Left ventricle myocardium inferior (tissue), 1 donor: ENCODE data around the gene PLEKHG3. TPM values are rescaled to one million over a fixed set of nuclear protein-coding genes. Genes with fewer than 3 reads are reported as not detected.

Experiments
- DNase-seq: peaks from one replicate; pipeline ENCODE4 v3.0.0-alpha.2; 2020
- H3K27ac ChIP-seq: fragments of 200-600 bp; replicated peaks from 2 replicates; pipeline ENCODE4 v1.8.0; 2021
- H3K27me3 ChIP-seq: fragments of 200-600 bp; 2 replicates; pipeline ENCODE4 v1.8.0; 2021; ENCODE audit warnings: low read depth
- H3K36me3 ChIP-seq: fragments of 200-600 bp; 2 replicates; pipeline ENCODE4 v1.8.0; 2021
- H3K4me1 ChIP-seq: fragments of 200-600 bp; 2 replicates; pipeline ENCODE4 v1.8.0; 2021
- H3K4me3 ChIP-seq: fragments of 200-600 bp; 2 replicates; pipeline ENCODE4 v1.8.0; 2021; ENCODE audit warnings: mild to moderate bottlenecking, moderate library complexity
- H3K9me3 ChIP-seq: fragments of 200-600 bp; replicated peaks from 2 replicates; pipeline ENCODE4 v1.8.0; 2021
- intact Hi-C: fragments of 100-400 bp; cut with micrococcal nuclease; formaldehyde crosslinking; loops from one replicate; pipeline ENCODE4 v1.11.0; 2022
- total RNA-seq: library from RNA; stranded (reverse); fragmentation: NEBNext Ultra II Directional; extraction: Animal tissue kit (Norgen Biotek cat#: 25700); gene quantifications from one replicate; pipeline ENCODE4 v1.2.1, GENCODE V29; 2021
- TF ChIP-seq, protein P1 (sequence below): fragments of 200-600 bp; IDR thresholded peaks from 2 replicates; pipeline ENCODE4 v1.8.0; 2021; ENCODE audit warnings: antibody characterized with exemption, mild to moderate bottlenecking, borderline replicate concordance
- donor health status: DM: no; HTN: yes; CAD: no; lungs with severe emphysema.

Gene PLEKHG3
- total RNA-seq, 1 donor from 2014 or later, result 16.5 TPM

DNA sequence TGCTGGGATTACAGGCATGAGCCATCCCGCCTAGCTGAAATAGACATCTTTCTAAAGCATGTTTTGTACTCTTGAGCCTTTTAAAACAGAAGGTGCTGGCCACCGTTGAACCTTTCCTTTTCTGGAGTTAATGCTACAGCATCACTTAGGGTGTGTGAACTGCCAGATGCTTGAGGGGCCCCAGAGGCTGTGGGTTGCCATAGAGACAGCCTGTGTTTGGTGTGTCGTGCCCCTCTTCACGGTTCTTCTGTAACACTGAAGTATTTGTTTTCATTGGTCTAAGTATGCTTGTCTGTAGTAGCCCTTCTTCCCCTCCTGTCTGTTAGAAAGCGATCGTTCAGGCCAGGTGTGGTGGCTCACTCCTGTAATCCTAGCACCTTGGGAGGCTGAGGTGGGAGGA is 30.8 kb downstream of the PLEKHG3 start:
- H3K27me3 ChIP-seq, result no peaks in the 10 kb centered on the region
- H3K9me3 ChIP-seq, result no peaks in the 10 kb centered on the region
- TF ChIP-seq, protein P1, sequence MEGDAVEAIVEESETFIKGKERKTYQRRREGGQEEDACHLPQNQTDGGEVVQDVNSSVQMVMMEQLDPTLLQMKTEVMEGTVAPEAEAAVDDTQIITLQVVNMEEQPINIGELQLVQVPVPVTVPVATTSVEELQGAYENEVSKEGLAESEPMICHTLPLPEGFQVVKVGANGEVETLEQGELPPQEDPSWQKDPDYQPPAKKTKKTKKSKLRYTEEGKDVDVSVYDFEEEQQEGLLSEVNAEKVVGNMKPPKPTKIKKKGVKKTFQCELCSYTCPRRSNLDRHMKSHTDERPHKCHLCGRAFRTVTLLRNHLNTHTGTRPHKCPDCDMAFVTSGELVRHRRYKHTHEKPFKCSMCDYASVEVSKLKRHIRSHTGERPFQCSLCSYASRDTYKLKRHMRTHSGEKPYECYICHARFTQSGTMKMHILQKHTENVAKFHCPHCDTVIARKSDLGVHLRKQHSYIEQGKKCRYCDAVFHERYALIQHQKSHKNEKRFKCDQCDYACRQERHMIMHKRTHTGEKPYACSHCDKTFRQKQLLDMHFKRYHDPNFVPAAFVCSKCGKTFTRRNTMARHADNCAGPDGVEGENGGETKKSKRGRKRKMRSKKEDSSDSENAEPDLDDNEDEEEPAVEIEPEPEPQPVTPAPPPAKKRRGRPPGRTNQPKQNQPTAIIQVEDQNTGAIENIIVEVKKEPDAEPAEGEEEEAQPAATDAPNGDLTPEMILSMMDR, result no peak
- intact Hi-C loops, result no loop called here
- peaks cover 9% of the 10 kb centered on the region for H3K4me1 ChIP-seq
- H3K27ac ChIP-seq, result no peak overlapping the region
- peaks cover 75% of the 10 kb centered on the region for H3K36me3 ChIP-seq
- no peak overlapping the region for H3K4me3 ChIP-seq
- peak; percentile 11 for DNase-seq

DNA sequence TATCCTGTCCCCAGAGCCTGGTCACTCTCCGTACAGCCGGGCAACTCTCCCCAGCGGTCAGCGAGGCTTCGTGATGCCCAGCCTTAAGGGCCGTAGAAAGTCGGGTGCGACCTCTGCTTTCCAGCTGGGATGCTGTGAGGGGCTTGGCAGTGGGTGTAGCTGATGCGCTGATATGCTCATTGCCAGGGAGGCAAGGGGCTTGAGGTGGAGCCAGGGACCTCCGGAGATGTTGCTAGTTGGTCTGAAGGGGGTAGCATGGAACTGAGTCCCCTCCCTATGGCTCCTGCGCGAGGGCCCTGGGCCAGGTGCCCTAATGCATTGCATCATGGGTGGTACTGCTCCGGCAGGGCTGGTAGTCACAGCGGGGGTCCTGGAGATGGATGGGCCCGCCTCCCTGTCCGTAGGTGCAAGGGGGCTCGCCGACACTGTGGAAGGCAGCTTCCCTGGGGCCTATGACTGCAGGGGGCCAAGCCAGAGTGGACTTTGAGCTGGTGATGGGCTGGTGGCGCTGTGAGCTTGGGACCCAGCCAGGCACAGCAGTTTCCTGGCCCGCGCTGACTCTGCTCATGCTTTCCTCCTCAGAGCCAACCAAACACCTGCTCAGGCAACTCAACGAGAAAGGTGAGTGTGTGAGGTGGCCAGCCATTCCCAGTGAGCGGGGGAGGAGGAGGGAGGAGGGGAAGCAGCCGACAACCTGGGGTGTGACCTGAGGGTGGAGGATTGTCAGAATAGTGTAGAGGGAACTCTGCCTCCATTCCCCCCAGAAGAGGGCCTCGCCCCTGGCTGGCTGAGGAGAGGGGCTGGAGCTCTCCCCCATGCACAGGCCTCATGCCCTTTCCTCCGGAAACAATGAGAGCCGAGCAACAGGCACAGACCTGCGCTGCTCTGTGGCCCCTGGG is 32.3 kb downstream of the PLEKHG3 start:
- H3K9me3 ChIP-seq, result no peaks in the 10 kb centered on the region
- H3K27ac ChIP-seq, result no peak overlapping the region
- no peak overlapping the region for H3K4me3 ChIP-seq
- TF ChIP-seq, protein P1, result no peak
- peaks cover 6% of the 10 kb centered on the region for H3K4me1 ChIP-seq
- peaks cover 79% of the 10 kb centered on the region for H3K36me3 ChIP-seq
- H3K27me3 ChIP-seq, result no peaks in the 10 kb centered on the region
- intact Hi-C loops, result no loop called here
- peak; percentile 19 for DNase-seq

DNA sequence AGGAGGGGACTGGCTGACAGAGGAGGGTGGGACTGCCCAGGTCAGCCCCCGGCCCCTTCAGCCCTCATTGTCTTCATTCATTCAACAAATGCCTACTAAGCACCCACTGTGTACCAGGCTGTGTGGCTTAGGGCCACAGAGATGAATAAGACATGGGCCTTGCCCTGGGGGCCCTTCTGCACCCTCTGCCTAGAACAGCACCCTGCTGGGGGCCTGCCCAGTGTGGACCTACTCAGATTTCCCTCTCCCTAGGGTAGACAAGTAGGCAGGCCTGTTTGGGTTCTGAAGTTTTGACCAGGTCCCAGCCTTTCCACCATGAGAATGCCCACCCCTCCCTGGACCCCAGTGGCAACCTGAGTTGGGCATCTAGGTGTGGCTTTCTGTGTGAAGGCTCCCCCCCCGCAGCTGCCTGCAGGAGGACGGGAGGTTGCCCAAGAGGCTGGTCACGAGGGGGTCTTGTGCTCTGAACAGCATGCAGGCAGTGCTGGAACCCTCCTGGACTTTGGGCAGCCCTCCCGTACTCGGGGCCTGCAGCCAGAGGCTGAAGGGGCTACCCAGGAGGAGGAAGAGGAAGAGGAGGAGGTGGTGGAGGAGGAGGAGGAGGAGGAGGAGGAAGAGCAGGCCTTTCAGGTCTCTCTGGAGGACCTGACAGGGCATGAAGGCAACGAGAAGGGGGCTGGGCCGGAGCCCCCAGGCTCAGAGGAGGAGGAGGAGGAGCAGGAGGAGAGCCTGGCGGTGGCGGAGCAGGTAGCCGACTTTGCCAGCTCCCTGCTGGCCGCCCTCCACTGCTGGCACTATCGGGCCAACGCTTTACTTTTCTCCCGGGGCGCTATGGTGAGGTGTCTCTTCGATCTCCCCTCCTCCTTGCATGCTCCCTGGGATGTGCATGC is 33.4 kb downstream of the PLEKHG3 start:
- Histone ChIP-seq H3K36me3 (peaks cover 79% of the 10 kb centered on the region), H3K4me1 (peaks cover 6% of the 10 kb centered on the region), H3K27me3 (no peaks in the 10 kb centered on the region), H3K4me3 (no peak overlapping the region), H3K27ac (no peak overlapping the region), H3K9me3 (no peaks in the 10 kb centered on the region)
- intact Hi-C loops, result no loop called here
- TF ChIP-seq, protein P1, result no peak
- no peak for DNase-seq

DNA sequence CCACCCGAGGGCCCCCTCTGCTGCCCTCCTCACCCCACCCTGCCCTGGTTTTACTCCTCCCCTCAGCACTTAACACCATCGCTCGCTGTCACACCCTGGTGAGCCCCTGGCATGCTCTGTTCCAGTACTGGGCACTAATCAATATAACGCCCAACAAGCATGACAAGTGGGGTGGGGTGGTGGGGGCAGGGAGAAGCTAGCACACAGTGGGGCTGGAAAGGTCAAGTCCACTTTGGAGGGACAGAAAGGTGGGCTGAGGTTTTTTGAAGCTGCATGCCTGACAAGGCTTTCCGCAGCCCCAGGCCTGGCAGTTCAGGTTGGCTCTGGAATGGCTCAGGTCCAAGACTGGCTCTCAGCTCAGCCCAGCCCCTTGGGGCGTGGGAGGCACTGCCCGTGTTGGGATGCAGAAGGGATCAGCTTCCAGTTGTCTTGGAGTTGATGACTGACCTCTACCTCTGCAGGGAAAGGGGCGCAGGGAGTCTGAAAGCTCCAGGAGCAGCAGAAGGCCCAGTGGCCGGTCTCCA is 34.1 kb downstream of the PLEKHG3 start:
- H3K27ac ChIP-seq, result no peak overlapping the region
- peaks cover 6% of the 10 kb centered on the region for H3K4me1 ChIP-seq
- no peaks in the 10 kb centered on the region for H3K27me3 ChIP-seq
- no peak for DNase-seq
- no peak overlapping the region for H3K4me3 ChIP-seq
- peaks cover 80% of the 10 kb centered on the region for H3K36me3 ChIP-seq
- TF ChIP-seq, protein P1, result no peak
- no peaks in the 10 kb centered on the region for H3K9me3 ChIP-seq
- intact Hi-C loops, result no loop called here

DNA sequence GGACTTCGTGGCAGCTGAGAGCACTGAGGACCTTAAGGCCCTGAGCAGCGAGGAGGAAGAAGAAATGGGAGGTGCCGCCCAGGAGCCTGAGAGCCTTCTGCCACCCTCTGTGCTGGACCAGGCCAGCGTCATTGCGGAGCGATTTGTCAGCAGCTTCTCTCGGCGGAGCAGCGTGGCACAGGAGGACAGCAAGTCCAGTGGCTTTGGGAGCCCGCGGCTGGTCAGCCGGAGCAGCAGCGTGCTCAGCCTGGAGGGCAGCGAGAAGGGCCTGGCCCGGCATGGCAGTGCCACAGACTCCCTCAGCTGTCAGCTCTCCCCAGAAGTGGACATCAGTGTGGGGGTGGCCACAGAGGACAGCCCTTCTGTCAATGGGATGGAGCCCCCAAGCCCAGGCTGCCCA is 37.0 kb downstream of the PLEKHG3 start:
- Histone ChIP-seq H3K4me1 (peaks cover 12% of the 10 kb centered on the region), H3K36me3 (peaks cover 80% of the 10 kb centered on the region), H3K9me3 (no peaks in the 10 kb centered on the region), H3K27ac (no peak overlapping the region), H3K4me3 (no peak overlapping the region), H3K27me3 (no peaks in the 10 kb centered on the region)
- DNase-seq, result no peak
- intact Hi-C loops, result no loop called here
- TF ChIP-seq, protein P1, result no peak
